Left lung (tissue), 10 donors: ENCODE data around the gene RXRA. TPM values are rescaled to one million over a fixed set of nuclear protein-coding genes. Genes with fewer than 3 reads are reported as not detected.

Source experiments
- ATAC-seq: fragments of 200-7000 bp; cut with Tn5 transposase; one replicate; pipeline ENCODE4 v1.9.1; 2020; ENCODE audit warnings: moderate library complexity
- DNase-seq, 4 donors: peaks; one replicate each; pipeline ENCODE4 v3.0.0-alpha.2; 2013 to 2020
- H3K27ac ChIP-seq, 2 donors: fragments of 200-600 bp; sonication (generic) in 1 of 2; one replicate each; pipeline versions ENCODE4 v1.5.0 to v1.8.0; 2020 to 2021
- H3K27me3 ChIP-seq, 2 donors: fragments of 200-600 bp; sonication (generic) in 1 of 2; one replicate each; pipeline versions ENCODE4 v1.5.0 to v1.8.0; 2020 to 2021
- H3K36me3 ChIP-seq, 2 donors: fragments of 200-600 bp; sonication (generic) in 1 of 2; one replicate each; pipeline versions ENCODE4 v1.5.0 to v1.8.0; 2020 to 2021
- H3K4me1 ChIP-seq, 2 donors: fragments of 200-600 bp; one replicate each; pipeline ENCODE4 v1.8.0; 2021
- H3K4me3 ChIP-seq, 2 donors: fragments of 200-600 bp; sonication (generic) in 1 of 2; one replicate each; pipeline versions ENCODE4 v1.5.0 to v1.8.0; 2020 to 2021; ENCODE audit warnings: mild to moderate bottlenecking in 1 of 2
- H3K9me3 ChIP-seq, 2 donors: fragments of 200-600 bp; sonication (generic) in 1 of 2; one replicate each; pipeline versions ENCODE4 v1.5.0 to v1.8.0; 2020 to 2021
- CTCF ChIP-seq, 2 donors: fragments of 200-600 bp; sonication (generic) in 1 of 2; IDR thresholded peaks; one replicate each; pipeline versions ENCODE4 v1.5.0 to v1.8.0; 2021; ENCODE audit warnings: antibody characterized with exemption in 2 of 2
- intact Hi-C, 2 donors: fragments of 100-400 bp; cut with DNase I; formaldehyde crosslinking; loops; one replicate each; pipeline versions ENCODE4 v1.11.2 to v1.14.2; 2022
- polyA plus RNA-seq, 6 donors: library from polyadenylated mRNA; unstranded; fragments of 120-200 nt; gene quantifications; one replicate each; pipeline ENCODE4 v1.2.1, GENCODE V29; 2013; ENCODE audit not compliant: insufficient read length in 6 of 6
- total RNA-seq, 2 donors: library from RNA; stranded (reverse); fragmentation: NEBNext Ultra II Directional; extraction: Animal tissue kit (Norgen Biotek cat#: 25700); gene quantifications; one replicate each; pipeline ENCODE4 v1.2.1, GENCODE V29; 2021
- donor health status: DM: no; HTN: yes; CAD: no.
- donor health status: DM: no; HTN: no; CAD: no.

The RXRA gene
- total and polyA plus RNA-seq, 8 donors = 42.2 to 79.5 (median 55.7) TPM

- peaks cover 33 to 78% of the 10 kb centered on the region in 2 donors for H3K4me1 ChIP-seq
- ATAC-seq (no peak), DNase-seq (no peak)
- no peaks in the 10 kb centered on the region for H3K36me3 ChIP-seq
- peak overlapping the region in 1 of 2 donors; percentile 77 for H3K27ac ChIP-seq
- H3K27me3 ChIP-seq = no peaks in the 10 kb centered on the region
- intact Hi-C loops = no loop called here
- H3K4me3 ChIP-seq = no peak overlapping the region
- TF ChIP-seq CTCF (IDR thresholded peaks at IDR 0.05) = no peak
- H3K9me3 ChIP-seq = no peaks in the 10 kb centered on the region
Measured at GRCh38 chr9:134359493-134360179, 33.4 kb downstream of the RXRA start.

- intact Hi-C loops = no loop called here
- no peaks in the 10 kb centered on the region for H3K9me3 ChIP-seq
- no peaks in the 10 kb centered on the region for H3K27me3 ChIP-seq
- H3K4me1 ChIP-seq = peaks cover 28 to 78% of the 10 kb centered on the region in 2 donors
- TF ChIP-seq CTCF (IDR thresholded peaks at IDR 0.05) = no peak
- DNase-seq (peak in 1 of 4 donors; percentile 91), ATAC-seq (no peak)
- no peak overlapping the region for H3K4me3 ChIP-seq
- peak overlapping the region in 1 of 2 donors; percentile 77 for H3K27ac ChIP-seq
- H3K36me3 ChIP-seq = no peaks in the 10 kb centered on the region
Measured at GRCh38 chr9:134360180-134360759, 34.0 kb downstream of the RXRA start.

GRCh38 chr9:134360897-134361296 is 34.6 kb downstream of the RXRA start:
- DNase-seq (no peak), ATAC-seq (no peak)
- no peak for TF ChIP-seq CTCF (IDR thresholded peaks at IDR 0.05)
- no peaks in the 10 kb centered on the region for H3K9me3 ChIP-seq
- H3K4me3 ChIP-seq = no peak overlapping the region
- peak overlapping the region in 1 of 2 donors; percentile 77 for H3K27ac ChIP-seq
- no peaks in the 10 kb centered on the region for H3K27me3 ChIP-seq
- peaks cover 30 to 78% of the 10 kb centered on the region in 2 donors for H3K4me1 ChIP-seq
- intact Hi-C loops = no loop called here
- no peaks in the 10 kb centered on the region for H3K36me3 ChIP-seq

- Histone ChIP-seq H3K4me3 (no peak overlapping the region), H3K27me3 (no peaks in the 10 kb centered on the region), H3K36me3 (no peaks in the 10 kb centered on the region), H3K9me3 (no peaks in the 10 kb centered on the region), H3K4me1 (peaks cover 32 to 78% of the 10 kb centered on the region in 2 donors), H3K27ac (no peak overlapping the region)
- DNase-seq (no peak), ATAC-seq (no peak)
- intact Hi-C loops = no loop called here
- no peak for TF ChIP-seq CTCF (IDR thresholded peaks at IDR 0.05)
Measured at GRCh38 chr9:134361426-134361825, 35.2 kb downstream of the RXRA start.

GRCh38 chr9:134361843-134362414 is 35.7 kb downstream of the RXRA start:
- Histone ChIP-seq H3K9me3 (no peaks in the 10 kb centered on the region), H3K27ac (no peak overlapping the region), H3K36me3 (no peaks in the 10 kb centered on the region), H3K27me3 (no peaks in the 10 kb centered on the region), H3K4me3 (no peak overlapping the region), H3K4me1 (peaks cover 32 to 78% of the 10 kb centered on the region in 2 donors)
- intact Hi-C loops = no loop called here
- TF ChIP-seq CTCF (IDR thresholded peaks at IDR 0.05) = no peak
- DNase-seq = no peak
- no peak for ATAC-seq
